Ovary (tissue), 3 donors: ENCODE measurements around the gene C17orf114.

Experiments
- CTCF ChIP-seq, 3 donors: fragments of 450-650 bp in 2 of 3; fragments of 200-600 bp in 1 of 3; IDR thresholded peaks; one replicate each; pipeline versions ENCODE4 v1.5.1 to v1.8.0; 2016 to 2022; ENCODE audit warnings: antibody characterized with exemption in 3 of 3, mild to moderate bottlenecking in 1 of 3
- POLR2A ChIP-seq: fragments of 450-650 bp; IDR thresholded peaks from one replicate; pipeline ENCODE4 v1.6.1; 2017; ENCODE audit warnings: antibody characterized with exemption, mild to moderate bottlenecking, moderate library complexity
- donor health status: DM: no; HTN: no; CAD: no.

- no peak for TF ChIP-seq CTCF (IDR thresholded peaks at IDR 0.05)
- no peak for TF ChIP-seq POLR2A
These were observed 20.7 kb upstream of the C17orf114 start for GRCh38 chr17:4822835-4823234.
